Subcutaneous adipose tissue (tissue), 4 donors: ENCODE results near the gene TIMM44. TPM values are rescaled to one million over a fixed set of nuclear protein-coding genes. Genes with fewer than 3 reads are reported as not detected.

Source experiments
- total RNA-seq, 4 donors: library from RNA; depleted of rRNA; stranded (reverse); fragments of >200 nt; gene quantifications; one replicate each; pipeline ENCODE4 v1.1.0, GENCODE V29; 2016
- TF ChIP-seq, protein P1 (sequence below): fragments of 450-650 bp; IDR thresholded peaks from one replicate; pipeline ENCODE4 v1.5.1; 2016; ENCODE audit warnings: low read depth, mild to moderate bottlenecking, control low read depth, antibody characterized with exemption, moderate library complexity

TIMM44 gene, protein sequence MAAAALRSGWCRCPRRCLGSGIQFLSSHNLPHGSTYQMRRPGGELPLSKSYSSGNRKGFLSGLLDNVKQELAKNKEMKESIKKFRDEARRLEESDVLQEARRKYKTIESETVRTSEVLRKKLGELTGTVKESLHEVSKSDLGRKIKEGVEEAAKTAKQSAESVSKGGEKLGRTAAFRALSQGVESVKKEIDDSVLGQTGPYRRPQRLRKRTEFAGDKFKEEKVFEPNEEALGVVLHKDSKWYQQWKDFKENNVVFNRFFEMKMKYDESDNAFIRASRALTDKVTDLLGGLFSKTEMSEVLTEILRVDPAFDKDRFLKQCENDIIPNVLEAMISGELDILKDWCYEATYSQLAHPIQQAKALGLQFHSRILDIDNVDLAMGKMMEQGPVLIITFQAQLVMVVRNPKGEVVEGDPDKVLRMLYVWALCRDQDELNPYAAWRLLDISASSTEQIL
- 10 to 100 TPM; 31.6 to 44.1 (median 38.0) TPM for total RNA-seq

DNA sequence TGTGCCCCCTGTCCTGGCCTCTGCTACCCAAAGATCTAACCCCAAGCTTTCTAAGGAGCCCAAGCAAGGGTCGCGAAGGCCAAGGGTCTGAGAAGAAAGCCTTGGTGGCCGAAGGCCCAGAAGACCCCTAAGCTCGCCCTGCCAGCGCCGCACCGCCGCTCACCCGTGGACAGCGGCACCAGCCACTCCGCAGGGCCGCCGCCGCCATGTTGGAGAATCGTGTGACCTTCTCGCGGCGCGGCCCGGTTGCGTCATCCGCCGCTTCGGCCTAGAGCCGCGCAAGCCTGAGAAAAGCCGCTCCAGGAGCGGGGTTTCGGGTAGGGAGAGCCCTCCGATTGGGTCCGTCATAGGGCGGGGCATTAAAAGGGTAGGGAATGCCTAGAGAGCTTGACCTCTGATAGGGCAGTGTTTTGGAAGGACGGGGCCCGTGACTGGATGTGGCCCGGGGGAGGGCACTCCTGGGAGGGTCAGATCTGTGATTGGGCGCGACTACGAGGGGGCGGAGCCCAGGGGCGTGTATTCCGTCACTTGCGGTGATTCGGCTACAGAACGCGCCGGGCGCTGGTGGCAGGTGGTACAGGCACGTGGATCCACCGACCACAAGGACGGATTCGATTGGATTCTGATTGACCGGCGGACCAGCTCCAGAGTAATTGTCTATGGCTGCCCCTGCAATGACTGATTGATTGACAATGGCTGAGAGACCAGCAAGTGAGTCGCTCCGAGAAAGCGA, at the start of gene TIMM44:
Gene TIMM44, minus strand, starts transcription at position 223 of the 733 bp plus-strand sequence. Its CDS starts 15 bp downstream, at position 208.
- TF ChIP-seq, protein P1, sequence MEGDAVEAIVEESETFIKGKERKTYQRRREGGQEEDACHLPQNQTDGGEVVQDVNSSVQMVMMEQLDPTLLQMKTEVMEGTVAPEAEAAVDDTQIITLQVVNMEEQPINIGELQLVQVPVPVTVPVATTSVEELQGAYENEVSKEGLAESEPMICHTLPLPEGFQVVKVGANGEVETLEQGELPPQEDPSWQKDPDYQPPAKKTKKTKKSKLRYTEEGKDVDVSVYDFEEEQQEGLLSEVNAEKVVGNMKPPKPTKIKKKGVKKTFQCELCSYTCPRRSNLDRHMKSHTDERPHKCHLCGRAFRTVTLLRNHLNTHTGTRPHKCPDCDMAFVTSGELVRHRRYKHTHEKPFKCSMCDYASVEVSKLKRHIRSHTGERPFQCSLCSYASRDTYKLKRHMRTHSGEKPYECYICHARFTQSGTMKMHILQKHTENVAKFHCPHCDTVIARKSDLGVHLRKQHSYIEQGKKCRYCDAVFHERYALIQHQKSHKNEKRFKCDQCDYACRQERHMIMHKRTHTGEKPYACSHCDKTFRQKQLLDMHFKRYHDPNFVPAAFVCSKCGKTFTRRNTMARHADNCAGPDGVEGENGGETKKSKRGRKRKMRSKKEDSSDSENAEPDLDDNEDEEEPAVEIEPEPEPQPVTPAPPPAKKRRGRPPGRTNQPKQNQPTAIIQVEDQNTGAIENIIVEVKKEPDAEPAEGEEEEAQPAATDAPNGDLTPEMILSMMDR: no peak

DNA sequence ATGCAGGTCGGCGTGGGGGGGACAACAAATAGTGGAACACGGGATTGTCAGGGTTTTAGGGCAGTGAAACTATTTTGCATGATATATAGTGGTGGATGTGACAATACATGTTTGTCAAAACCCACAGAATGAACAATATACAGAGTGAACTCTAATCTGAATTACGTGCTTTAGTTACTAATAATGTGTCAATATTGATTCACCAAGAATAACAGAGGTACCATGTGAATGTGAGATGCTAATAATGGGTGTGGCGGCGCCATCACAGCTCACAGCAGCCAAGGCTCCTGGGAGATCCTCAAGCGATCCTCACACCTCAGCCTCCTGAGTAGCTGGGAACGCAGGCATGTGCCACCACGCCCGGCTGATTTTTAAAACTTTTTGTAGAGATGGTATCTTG, 49.1 kb upstream of the TIMM44 start:
- TF ChIP-seq, protein P1: no peak

DNA sequence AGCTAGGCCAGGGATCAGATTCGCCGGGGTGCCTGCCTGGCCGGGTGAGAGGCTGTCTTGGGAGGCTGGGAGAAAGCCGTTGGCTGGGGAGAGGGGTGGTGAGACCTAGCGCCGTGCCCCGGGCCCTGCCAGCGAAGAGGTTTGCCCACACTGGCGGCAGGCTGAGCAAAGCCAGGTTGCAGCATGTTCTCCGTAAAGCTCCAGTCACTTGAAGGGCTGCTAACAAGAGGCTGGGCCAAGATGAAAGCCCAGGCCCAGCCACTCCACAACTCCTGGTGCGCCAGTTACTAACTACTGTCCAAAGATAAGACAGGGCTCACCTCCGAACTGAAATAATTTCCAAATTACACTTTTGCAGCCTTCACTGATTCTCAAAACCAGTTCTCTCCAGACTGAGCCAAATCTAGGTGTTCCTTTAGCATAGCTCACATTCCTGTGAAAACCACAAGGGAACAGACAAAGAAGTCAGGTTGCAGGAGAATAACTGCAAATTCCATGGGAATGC, 45.7 kb upstream of the TIMM44 start:
- TF ChIP-seq, protein P1: no peak

DNA sequence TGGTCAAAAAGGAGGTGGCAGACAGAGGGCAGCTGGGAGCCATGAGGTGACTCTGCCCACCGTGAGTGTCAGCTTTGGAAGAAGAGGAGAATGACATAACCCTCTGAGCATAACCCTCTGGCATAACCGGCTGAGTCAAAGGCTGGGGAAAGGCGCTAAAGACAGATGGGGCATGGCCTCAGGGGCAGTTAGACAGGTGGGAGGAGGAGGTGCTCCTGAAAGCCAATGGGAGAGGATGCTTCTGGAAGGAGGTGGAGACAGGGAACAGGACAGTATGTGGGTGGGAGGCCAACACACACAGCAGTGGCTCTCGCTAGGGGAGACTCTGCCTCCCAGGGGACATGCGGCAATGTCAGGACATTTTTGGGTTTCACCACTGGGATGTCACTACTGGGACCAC, 44.8 kb upstream of the TIMM44 start:
- TF ChIP-seq, protein P1: no peak

DNA sequence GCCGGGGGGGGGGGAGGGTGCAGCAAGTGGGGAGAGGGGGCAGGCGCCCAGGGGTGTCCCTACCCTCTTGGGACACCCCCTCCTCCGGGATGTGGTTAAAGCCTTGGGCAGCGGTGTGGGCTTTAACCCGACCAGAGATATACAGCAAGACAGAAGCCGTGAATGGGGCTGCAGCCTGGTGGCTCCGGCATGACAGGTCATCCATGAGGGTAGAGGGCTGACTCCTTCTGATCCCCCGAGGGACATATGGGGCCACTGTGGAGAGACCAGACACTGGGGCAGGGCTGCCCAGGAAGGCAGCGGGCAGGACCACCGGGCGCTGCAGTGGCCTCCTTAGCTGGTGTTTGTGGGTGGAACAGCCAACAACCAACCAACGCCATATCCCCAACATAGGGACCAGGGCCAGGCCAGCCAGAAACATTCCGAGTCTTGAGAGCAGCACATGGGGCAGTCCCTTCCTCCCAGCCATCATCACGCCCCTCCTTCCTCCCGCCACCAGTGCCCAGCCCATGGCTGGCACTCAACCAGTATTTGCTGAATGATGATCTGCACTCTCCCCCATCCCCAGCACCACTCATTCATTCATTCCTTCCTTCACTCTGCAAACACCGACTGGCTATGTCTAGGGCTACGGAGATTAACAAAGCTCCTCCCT, 43.8 kb upstream of the TIMM44 start:
- TF ChIP-seq, protein P1: no peak

DNA sequence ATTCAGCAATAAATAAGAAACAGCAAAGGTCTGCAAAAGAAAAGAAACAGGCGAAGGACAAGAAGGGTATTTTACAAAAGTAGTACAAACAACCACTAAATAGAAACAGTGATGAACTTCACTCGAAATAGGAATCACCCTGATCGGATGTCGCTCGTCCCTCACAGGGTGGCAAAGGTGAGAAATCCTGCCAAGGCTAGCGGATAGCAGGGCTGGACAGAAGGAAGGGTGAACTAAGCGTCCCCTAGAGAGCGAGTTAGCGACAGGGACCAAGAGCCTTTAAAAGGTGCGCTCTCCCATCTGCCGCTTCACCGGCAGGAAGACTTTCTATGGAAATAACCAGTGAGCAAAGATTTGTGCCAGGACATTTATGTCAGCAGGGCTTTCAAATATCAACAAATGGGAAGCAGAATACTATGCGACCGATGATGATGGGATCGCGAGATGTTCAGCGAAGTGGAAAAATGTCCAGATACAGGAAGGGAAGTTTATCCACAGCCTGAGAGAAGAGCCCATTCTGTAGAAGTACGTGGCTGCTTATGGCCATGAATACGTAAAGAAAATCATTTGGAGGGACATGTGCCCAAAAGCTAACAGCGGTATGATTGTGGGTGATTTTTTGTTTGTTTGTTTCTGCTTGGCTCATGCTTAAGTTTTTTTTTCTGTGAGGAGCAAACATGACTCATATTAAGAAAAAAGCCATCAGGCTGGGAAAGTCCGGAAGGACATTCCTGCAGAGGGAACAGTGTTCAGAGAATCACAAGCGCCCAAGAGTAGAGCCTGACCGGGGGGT, 43.1 kb upstream of the TIMM44 start:
- TF ChIP-seq, protein P1: no peak
